ENCODE results near the gene RCAN3. TPM values are rescaled to one million over a fixed set of nuclear protein-coding genes. Genes with fewer than 3 reads are reported as not detected.
"Not testable (repeated sequence)": the region's sequence is repeated elsewhere in the genome, so short reads cannot be mapped to it uniquely, and the experiment has no call there.

Gene RCAN3
- total RNA-seq, 1 experiment from 2014 or later = 21.9 TPM

GRCh38 chr1:24547195-24547594, 44.6 kb downstream of the RCAN3 start:
- Histone ChIP-seq H3K4me2 (no peak overlapping the region), H2AFZ (no peak overlapping the region), H3F3A (ENCODE audit: insufficient read depth, low read depth) (peaks cover 7% of the 10 kb centered on the region; the same call in 1 of the 2 replicates), H4K20me1 (ENCODE audit: insufficient read depth) (no peaks in the 10 kb centered on the region), H3K27ac (no peak overlapping the region), H3K9me3 (ENCODE audit: insufficient read depth, low read depth) (no peaks in the 10 kb centered on the region), H3K9me2 (ENCODE audit: insufficient read depth) (no peaks in the 10 kb centered on the region), H3K4me1 (replicated peaks; ENCODE audit: insufficient read depth) (peaks cover 15% of the 10 kb centered on the region), H3K4me3 (no peak overlapping the region), H3K36me3 (ENCODE audit: low read depth) (no peaks in the 10 kb centered on the region), H3K27me3 (ENCODE audit: insufficient read depth, low read depth) (no peaks in the 10 kb centered on the region), H3K79me2 (ENCODE audit: low read depth) (no peaks in the 10 kb centered on the region)
- CTCF ChIA-PET = no interaction called here
- no TSS peak for BruUV-seq (replicated peaks)
- POLR2A ChIA-PET (ENCODE audit: unreplicated experiment) = no interaction called here
- TF ChIP-seq EZH2 (IDR thresholded peaks at IDR 0.05; ENCODE audit: low read depth) = no peak
- no peak for TF ChIP-seq CTCF (conservative IDR thresholded peaks at IDR 0.05)
- DNase-seq = no peak
- intact Hi-C loops (cut with micrococcal nuclease; ENCODE audit: unreplicated experiment) = no loop called here

- Histone ChIP-seq H3K4me2 (no peak overlapping the region), H4K20me1 (ENCODE audit: insufficient read depth) (no peaks in the 10 kb centered on the region), H3K9me2 (ENCODE audit: insufficient read depth) (no peaks in the 10 kb centered on the region), H3K79me2 (ENCODE audit: low read depth) (no peaks in the 10 kb centered on the region), H3K9me3 (ENCODE audit: insufficient read depth, low read depth) (no peaks in the 10 kb centered on the region), H3K4me3 (no peak overlapping the region), H3K36me3 (ENCODE audit: low read depth) (no peaks in the 10 kb centered on the region), H3F3A (ENCODE audit: insufficient read depth, low read depth) (peaks cover 7% of the 10 kb centered on the region; the same call in 1 of the 2 replicates), H3K27ac (no peak overlapping the region), H3K4me1 (replicated peaks; ENCODE audit: insufficient read depth) (peaks cover 15% of the 10 kb centered on the region), H3K27me3 (ENCODE audit: insufficient read depth, low read depth) (no peaks in the 10 kb centered on the region), H2AFZ (no peak overlapping the region)
- ChIA-PET POLR2A (ENCODE audit: unreplicated experiment) (no interaction called here), CTCF (interaction anchor here (0.7 kb wide), 1 partner anchor 141 kb away, joined by 12 read pairs; no protein-coding TSS in a partner anchor)
- BruUV-seq (replicated peaks) = no TSS peak
- DNase-seq = no peak
- intact Hi-C loops (cut with micrococcal nuclease; ENCODE audit: unreplicated experiment) = no loop called here
- TF ChIP-seq EZH2 (IDR thresholded peaks at IDR 0.05; ENCODE audit: low read depth) (no peak), CTCF (conservative IDR thresholded peaks at IDR 0.05) (no peak)
These were observed 45.4 kb downstream of the RCAN3 start for GRCh38 chr1:24548070-24548469.

- H3F3A ChIP-seq (ENCODE audit: insufficient read depth, low read depth); H2AFZ ChIP-seq; BruUV-seq (replicated peaks); POLR2A ChIA-PET (ENCODE audit: unreplicated experiment); H3K36me3 ChIP-seq (ENCODE audit: low read depth); H3K4me3 ChIP-seq; H3K27ac ChIP-seq; H3K9me3 ChIP-seq (ENCODE audit: insufficient read depth, low read depth); H3K4me2 ChIP-seq; DNase-seq; H4K20me1 ChIP-seq (ENCODE audit: insufficient read depth); H3K27me3 ChIP-seq (ENCODE audit: insufficient read depth, low read depth); H3K79me2 ChIP-seq (ENCODE audit: low read depth); CTCF ChIA-PET; H3K9me2 ChIP-seq (ENCODE audit: insufficient read depth); intact Hi-C loops (cut with micrococcal nuclease; ENCODE audit: unreplicated experiment); H3K4me1 ChIP-seq (replicated peaks; ENCODE audit: insufficient read depth): not testable (repeated sequence)
These were observed 46.6 kb downstream of the RCAN3 start for GRCh38 chr1:24549210-24549609.

GRCh38 chr1:24551290-24551959, 48.8 kb downstream of the RCAN3 start:
- Histone ChIP-seq H3K9me3 (ENCODE audit: insufficient read depth, low read depth) (no peaks in the 10 kb centered on the region), H3K9me2 (ENCODE audit: insufficient read depth) (no peaks in the 10 kb centered on the region), H4K20me1 (ENCODE audit: insufficient read depth) (no peaks in the 10 kb centered on the region), H3K27ac (no peak overlapping the region), H3K4me3 (no peak overlapping the region), H3K27me3 (ENCODE audit: insufficient read depth, low read depth) (peaks cover 3% of the 10 kb centered on the region), H3K36me3 (ENCODE audit: low read depth) (no peaks in the 10 kb centered on the region), H3K79me2 (ENCODE audit: low read depth) (no peaks in the 10 kb centered on the region), H3K4me1 (replicated peaks; ENCODE audit: insufficient read depth) (no peaks in the 10 kb centered on the region), H2AFZ (no peak overlapping the region), H3K4me2 (no peak overlapping the region), H3F3A (ENCODE audit: insufficient read depth, low read depth) (no peaks in the 10 kb centered on the region)
- BruUV-seq (replicated peaks) = no TSS peak
- no peak for DNase-seq
- TF ChIP-seq EZH2 (IDR thresholded peaks at IDR 0.05; ENCODE audit: low read depth) (no peak), CTCF (conservative IDR thresholded peaks at IDR 0.05) (no peak)
- intact Hi-C loops (cut with micrococcal nuclease; ENCODE audit: unreplicated experiment) = no loop called here
- POLR2A ChIA-PET (ENCODE audit: unreplicated experiment) = no interaction called here
- CTCF ChIA-PET = no interaction called here
